Right lobe of liver (tissue), 4 donors: ENCODE data around the gene WEE1.
"Not testable (repeated sequence)": the region's sequence is repeated elsewhere in the genome, so short reads cannot be mapped to it uniquely, and the experiment has no call there.

Experiments
- POLR2A ChIP-seq: fragments of 450-650 bp; IDR thresholded peaks from one replicate; pipeline ENCODE4 v1.6.1; 2017; ENCODE audit warnings: antibody characterized with exemption, mild to moderate bottlenecking
- TF ChIP-seq, protein P1 (sequence below), 4 donors: fragments of 200-600 bp in 3 of 4; fragments of 450-650 bp in 1 of 4; IDR thresholded peaks; one replicate each; pipeline versions ENCODE4 v1.5.1 to v1.8.0; 2016 to 2022; ENCODE audit warnings: antibody characterized with exemption in 4 of 4, mild to moderate bottlenecking in 2 of 4
- donor health status: DM: no; HTN: no; CAD: no.
- donor health status: DM: no; HTN: no; CAD: no.
- donor health status: DM: no; HTN: yes; CAD: no.

DNA sequence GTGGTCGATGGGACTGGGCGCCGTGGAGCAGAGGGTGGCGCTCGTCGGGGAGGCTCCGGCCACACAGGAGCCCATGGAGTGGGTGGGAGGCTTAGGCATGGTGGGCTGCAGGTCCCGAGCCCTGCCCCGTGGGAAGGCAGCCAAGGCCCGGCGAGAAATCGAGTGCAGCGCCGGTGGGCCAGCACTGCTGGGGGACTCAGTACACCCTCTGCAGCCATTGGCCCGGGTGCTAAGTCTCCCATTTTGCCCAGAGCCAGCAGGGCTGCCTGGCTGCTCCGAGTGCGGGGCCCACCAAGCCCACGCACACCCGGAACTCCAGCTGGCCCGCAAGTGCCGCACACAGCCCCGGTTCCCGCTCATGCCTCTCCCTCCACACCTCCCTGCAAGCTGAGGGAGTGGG lies 49.6 kb downstream of the WEE1 start:
- not testable (repeated sequence) for TF ChIP-seq POLR2A
- TF ChIP-seq, protein P1, sequence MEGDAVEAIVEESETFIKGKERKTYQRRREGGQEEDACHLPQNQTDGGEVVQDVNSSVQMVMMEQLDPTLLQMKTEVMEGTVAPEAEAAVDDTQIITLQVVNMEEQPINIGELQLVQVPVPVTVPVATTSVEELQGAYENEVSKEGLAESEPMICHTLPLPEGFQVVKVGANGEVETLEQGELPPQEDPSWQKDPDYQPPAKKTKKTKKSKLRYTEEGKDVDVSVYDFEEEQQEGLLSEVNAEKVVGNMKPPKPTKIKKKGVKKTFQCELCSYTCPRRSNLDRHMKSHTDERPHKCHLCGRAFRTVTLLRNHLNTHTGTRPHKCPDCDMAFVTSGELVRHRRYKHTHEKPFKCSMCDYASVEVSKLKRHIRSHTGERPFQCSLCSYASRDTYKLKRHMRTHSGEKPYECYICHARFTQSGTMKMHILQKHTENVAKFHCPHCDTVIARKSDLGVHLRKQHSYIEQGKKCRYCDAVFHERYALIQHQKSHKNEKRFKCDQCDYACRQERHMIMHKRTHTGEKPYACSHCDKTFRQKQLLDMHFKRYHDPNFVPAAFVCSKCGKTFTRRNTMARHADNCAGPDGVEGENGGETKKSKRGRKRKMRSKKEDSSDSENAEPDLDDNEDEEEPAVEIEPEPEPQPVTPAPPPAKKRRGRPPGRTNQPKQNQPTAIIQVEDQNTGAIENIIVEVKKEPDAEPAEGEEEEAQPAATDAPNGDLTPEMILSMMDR (IDR thresholded peaks at IDR 0.05): not testable (repeated sequence)
